Myometrial cell (primary cell): ENCODE measurements around the gene ATP2A3. TPM values are rescaled to one million over a fixed set of nuclear protein-coding genes. Genes with fewer than 3 reads are reported as not detected.

Experiments used
- total RNA-seq: library from RNA; depleted of rRNA; stranded (reverse); fragments of >200 nt; gene quantifications from 2 replicates; pipeline ENCODE4 v1.2.3, GENCODE V29; 2015

ATP2A3 gene
- 0.58 and 1.8 TPM in 2 replicates for total RNA-seq

DNA sequence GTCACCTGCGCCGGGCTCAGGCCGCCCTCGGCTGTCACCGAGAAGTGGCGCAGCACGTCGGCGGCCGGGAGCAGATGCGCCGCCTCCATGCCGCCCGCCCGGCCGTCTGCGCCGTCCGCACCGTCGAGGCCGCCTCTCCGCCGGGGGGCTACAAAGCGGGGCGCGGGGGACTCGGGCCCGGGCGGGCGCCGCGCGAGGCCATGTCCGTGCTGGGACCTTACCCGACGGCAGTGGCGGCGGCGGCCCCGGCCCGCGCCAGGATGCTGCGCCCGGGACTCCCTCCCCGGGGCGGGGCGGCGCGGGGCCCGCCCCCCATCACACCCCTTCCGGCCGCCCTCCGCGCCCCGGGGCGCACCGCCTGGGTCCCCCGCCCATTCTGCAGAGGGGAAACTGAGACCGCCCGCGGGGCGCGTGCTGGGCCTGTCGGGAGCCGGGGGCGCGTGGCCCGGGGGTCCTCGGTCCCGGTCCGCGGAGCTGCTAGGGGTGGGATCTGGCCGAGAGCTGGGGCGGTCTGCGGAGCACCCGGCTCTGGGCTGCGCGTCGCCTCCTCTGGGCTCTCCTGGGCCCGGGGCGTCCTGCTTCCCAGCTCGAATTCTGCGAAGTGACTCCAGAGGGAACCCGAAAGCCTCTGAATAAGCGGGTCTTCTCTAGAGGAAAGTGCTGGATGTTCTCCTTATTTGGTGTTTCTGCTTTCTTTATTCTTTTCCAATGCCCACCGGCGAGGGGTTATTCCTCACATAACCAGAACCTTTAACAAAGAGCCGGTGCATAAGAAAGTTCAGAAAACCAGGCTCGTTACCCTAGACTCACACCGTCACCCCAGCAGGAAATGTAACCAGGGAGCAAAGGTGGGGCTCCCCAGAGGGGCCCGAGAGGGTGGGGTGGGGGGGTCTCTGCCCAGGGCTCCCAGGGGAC is at the start of gene ATP2A3:
TSS of gene ATP2A3 (minus strand) at position 235 of the 915 bp plus-strand sequence. CDS start at position 89, 146 bp downstream.

DNA sequence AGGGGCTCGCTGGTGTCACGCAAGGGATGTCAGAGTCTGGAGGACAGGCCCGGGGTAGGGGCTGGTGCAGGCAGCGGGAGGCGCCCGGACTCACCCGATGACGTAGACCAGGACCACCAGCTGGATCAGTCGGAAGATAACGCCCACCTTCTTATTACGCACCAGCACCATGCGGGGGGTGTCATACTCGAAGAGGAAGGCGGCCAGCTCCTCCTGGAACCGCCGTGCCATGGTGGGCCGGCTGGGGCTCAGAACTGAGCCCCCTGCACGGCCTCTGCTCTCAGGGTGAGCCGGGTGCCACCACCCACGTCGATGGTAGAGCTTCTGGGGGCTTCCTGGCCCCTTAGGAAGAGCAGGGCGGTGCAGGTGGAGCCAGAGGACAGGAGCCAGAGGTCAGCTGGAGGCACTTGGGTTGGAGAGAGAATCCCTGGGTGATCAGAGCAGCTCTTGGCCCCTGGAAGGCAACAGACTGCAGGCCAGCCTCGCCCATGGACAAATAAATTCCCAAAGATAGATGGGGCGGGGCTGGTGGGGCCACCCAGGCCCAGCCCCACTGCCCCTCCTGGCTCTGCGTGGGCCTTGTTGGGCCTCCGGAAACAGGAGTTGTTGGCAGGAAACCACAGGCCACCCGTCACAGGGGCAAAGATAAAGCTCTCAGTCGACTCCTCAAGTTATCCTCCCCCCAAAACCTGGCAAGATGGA is 48.1 kb downstream of the ATP2A3 start, which contains the start of gene P2RX1:
TSS of gene P2RX1 (minus strand) at position 471 of the 702 bp plus-strand sequence. CDS start at position 231, 240 bp downstream.

DNA sequence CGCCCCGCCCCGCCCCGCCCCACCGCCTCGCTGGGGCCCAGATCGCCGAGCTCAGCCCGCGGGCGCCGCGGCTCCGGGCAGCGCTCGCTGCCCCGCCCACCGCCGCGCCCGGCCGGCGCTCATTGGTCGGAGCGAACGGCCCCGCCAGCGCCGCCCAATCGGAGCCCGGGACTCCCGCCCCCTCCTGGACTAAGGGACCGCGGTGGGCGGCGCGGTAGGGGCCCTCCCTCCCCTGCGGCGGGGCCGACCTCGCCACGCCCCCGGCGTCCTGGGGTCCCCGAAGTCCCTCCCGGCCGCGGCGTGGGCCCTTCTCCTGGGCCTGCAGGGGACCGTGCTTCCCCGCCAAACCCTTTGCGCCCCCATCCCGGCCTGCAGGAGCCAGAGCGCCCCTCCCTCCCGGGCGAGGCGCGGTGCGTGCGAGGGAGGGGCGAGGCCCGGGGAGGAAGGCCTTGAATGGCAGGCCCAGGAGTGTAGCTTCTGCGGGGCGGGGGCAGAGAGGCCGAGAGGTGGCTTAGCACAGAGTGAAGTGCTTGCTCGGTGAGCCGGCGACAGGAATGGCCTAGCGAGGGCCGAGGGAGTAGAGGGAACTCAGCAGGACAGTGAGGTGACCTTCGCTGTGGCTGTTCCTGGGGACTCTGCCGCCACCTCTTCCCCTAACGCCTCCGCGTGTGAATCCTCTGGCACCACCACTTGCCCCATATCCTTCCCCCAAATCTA is 71.1 kb downstream of the ATP2A3 start, which contains the start of gene CAMKK1:
TSS of gene CAMKK1 (minus strand) at position 51 of the 717 bp plus-strand sequence. CDS start 7,366 bp downstream, outside the sequence.

Other genes starting within 250 kb of the ATP2A3 start
- 4.1 and 5.8 TPM in 2 replicates for gene HASPIN, start 240.5 kb downstream of the ATP2A3 start, total RNA-seq
- 27.4 and 33.3 TPM in 2 replicates for gene ITGAE, start 163.2 kb downstream of the ATP2A3 start, total RNA-seq
- gene NCBP3, start 118.2 kb downstream of the ATP2A3 start, total RNA-seq, result 14.1 and 21.8 TPM in 2 replicates
- gene CAMKK1, start 71.4 kb downstream of the ATP2A3 start, total RNA-seq, result 4.3 and 5.5 TPM in 2 replicates
- not detected in 2 replicates for gene P2RX1, start 48.0 kb downstream of the ATP2A3 start, total RNA-seq
- gene ZZEF1, start 178.6 kb upstream of the ATP2A3 start, total RNA-seq, result 24.3 and 25.7 TPM in 2 replicates
- 13.3 and 30.3 TPM in 2 replicates for gene CYB5D2, start 178.8 kb upstream of the ATP2A3 start, total RNA-seq